Cerebellar cortex (tissue), 1 donor: Measurements from ENCODE around the gene ARSB.

Experiments
- DNase-seq: peaks from one replicate; pipeline ENCODE4 v3.0.0-alpha.2; 2015; ENCODE audit warnings: low spot score

The ARSB gene

GRCh38 chr5:78985116-78985724 is at the start of gene ARSB:
Gene ARSB (minus strand): TSS chr5:78985310. CDS start chr5:78985248, 62 bp downstream.
- peak; percentile 47 for DNase-seq

- no peak for DNase-seq
Observed at GRCh38 chr5:79032782-79033181, 47.7 kb upstream of the ARSB start.

GRCh38 chr5:79032031-79032695 is 47.1 kb upstream of the ARSB start:
- DNase-seq = no peak

- no peak for DNase-seq
Observed at GRCh38 chr5:79031485-79031867, 46.4 kb upstream of the ARSB start.

GRCh38 chr5:79030663-79031484 is 45.8 kb upstream of the ARSB start:
- DNase-seq = no peak

- DNase-seq = peak; percentile 63
Observed at GRCh38 chr5:79025054-79025472, 40.0 kb upstream of the ARSB start.

GRCh38 chr5:79023947-79024346 is 38.8 kb upstream of the ARSB start:
- no peak for DNase-seq

- DNase-seq = no peak
Observed at GRCh38 chr5:79023348-79023747, 38.2 kb upstream of the ARSB start.

- no peak for DNase-seq
Observed at GRCh38 chr5:79022771-79023170, 37.7 kb upstream of the ARSB start.

- no peak for DNase-seq
Observed at GRCh38 chr5:79021753-79022152, 36.6 kb upstream of the ARSB start.

GRCh38 chr5:79020861-79021561 is 35.9 kb upstream of the ARSB start:
- DNase-seq = peak; percentile 66

GRCh38 chr5:79014631-79015030 is 29.5 kb upstream of the ARSB start:
- DNase-seq = no peak

GRCh38 chr5:79011869-79012268 is 26.8 kb upstream of the ARSB start:
- no peak for DNase-seq

GRCh38 chr5:79011219-79011836 is 26.2 kb upstream of the ARSB start:
- DNase-seq = no peak

- no peak for DNase-seq
Observed at GRCh38 chr5:79008362-79008761, 23.3 kb upstream of the ARSB start.

GRCh38 chr5:79007872-79008271 is 22.8 kb upstream of the ARSB start:
- DNase-seq = no peak

GRCh38 chr5:79005936-79006631 is 21.0 kb upstream of the ARSB start:
- no peak for DNase-seq

- no peak for DNase-seq
Observed at GRCh38 chr5:79005151-79005550, 20.0 kb upstream of the ARSB start.

- no peak for DNase-seq
Observed at GRCh38 chr5:79002374-79002773, 17.3 kb upstream of the ARSB start.

- DNase-seq = no peak
Observed at GRCh38 chr5:79001471-79001870, 16.4 kb upstream of the ARSB start.

- no peak for DNase-seq
Observed at GRCh38 chr5:78997090-78997489, 12.0 kb upstream of the ARSB start.
